Panc1 (cell line): Measurements from ENCODE around the gene GCA. TPM values are rescaled to one million over a fixed set of nuclear protein-coding genes. Genes with fewer than 3 reads are reported as not detected.
A peak's percentile ranks its signal among the peaks of the same experiment; 100 is the strongest.

Source experiments
- ATAC-seq: fragments of 200-7000 bp; cut with Tn5 transposase; 2 replicates; pipeline ENCODE4 v1.9.1; 2020; ENCODE audit warnings: mild to moderate bottlenecking, moderate library complexity
- BruUV-seq: library from RNA; stranded (reverse); fragments of 400-500 nt; replicated peaks from 2 replicates; lab custom pipeline; 2021; lab: Mats Ljungman, UMichigan
- CTCF ChIA-PET: fragments of 300-600 bp; sonication (Branson Sonifier 250); formaldehyde crosslinking; loops from one replicate; lab custom pipeline; 2022; ENCODE audit warnings: antibody characterized with exemption; lab: Charles Lee
- POLR2A ChIA-PET: fragments of 300-600 bp; sonication (Branson Sonifier 250); formaldehyde crosslinking; loops from one replicate; lab custom pipeline; 2022; ENCODE audit warnings: antibody characterized with exemption; lab: Charles Lee
- DNase-seq: peaks from one replicate; pipeline ENCODE4 v3.0.0-alpha.2; 2010; ENCODE audit warnings: low read depth, low spot score
- H3K27ac ChIP-seq: 2 replicates; pipeline ENCODE4 v1.5.1; 2011; ENCODE audit warnings: mild to moderate bottlenecking, low read length, inconsistent platforms
- H3K27me3 ChIP-seq: fragments of 200-500 bp; sonication (Bioruptor generic); 2 replicates; pipeline ENCODE4 v1.6.0; 2014; ENCODE audit warnings: low read length, inconsistent platforms; ENCODE audit not compliant: control insufficient read depth, insufficient read depth
- H3K36me3 ChIP-seq: fragments of 200-500 bp; sonication (Bioruptor generic); 2 replicates; pipeline ENCODE4 v1.5.1; 2014; ENCODE audit warnings: inconsistent platforms, mild to moderate bottlenecking, low read length, moderate library complexity; ENCODE audit not compliant: control insufficient read depth, insufficient read depth
- H3K4me1 ChIP-seq: 2 replicates; pipeline ENCODE4 v1.5.1; 2011; ENCODE audit warnings: inconsistent platforms, mild to moderate bottlenecking, low read length, moderate library complexity; ENCODE audit not compliant: control insufficient read depth, insufficient read depth
- H3K4me3 ChIP-seq, 2 experiments: 2 replicates each; pipeline ENCODE4 v1.5.1; 2011 to 2012; ENCODE audit warnings: low read depth in 2 of 2, low read length in 2 of 2, mild to moderate bottlenecking in 2 of 2, inconsistent platforms in 1 of 2, moderate library complexity in 1 of 2
- H3K9me3 ChIP-seq: fragments of 200-500 bp; sonication (Bioruptor generic); 2 replicates; pipeline ENCODE4 v1.5.1; 2014; ENCODE audit warnings: low read depth, mild to moderate bottlenecking, inconsistent platforms, low read length, moderate library complexity; ENCODE audit not compliant: control insufficient read depth, insufficient read depth
- POLR2AphosphoS5 ChIP-seq: IDR thresholded peaks from 2 replicates; pipeline ENCODE4 v1.6.1; 2012; ENCODE audit warnings: mild to moderate bottlenecking, low read depth, low read length, moderate library complexity
- SIN3A ChIP-seq: IDR thresholded peaks from 2 replicates; pipeline ENCODE4 v1.6.1; 2012; ENCODE audit warnings: low read depth, mild to moderate bottlenecking, low read length, moderate library complexity, borderline replicate concordance; ENCODE audit not compliant: insufficient read depth
- TCF7L2 ChIP-seq: IDR thresholded peaks from 2 replicates; pipeline ENCODE4 v1.6.1; 2011; ENCODE audit warnings: mild to moderate bottlenecking, low read depth, low read length, inconsistent platforms
- in situ Hi-C: cut with HindIII; loops from 2 replicates; pipeline ENCODE4 v1.10.0; 2016; ENCODE audit warnings: low sequenced_read_pairs, low pct_unique_long_range_greater_than_20kb
- intact Hi-C: fragments of 100-400 bp; cut with micrococcal nuclease; formaldehyde crosslinking; loops from one replicate; pipeline ENCODE4 v1.10.0; 2022; ENCODE audit not compliant: unreplicated experiment
- total RNA-seq: library from RNA; stranded (reverse); gene quantifications from one replicate; pipeline ENCODE4 v1.2.1, GENCODE V29; 2021; ENCODE audit not compliant: unreplicated experiment
- TF ChIP-seq, protein P1 (sequence below), 2 experiments: IDR thresholded peaks; 2 replicates each; pipeline ENCODE4 v1.6.1; 2011 to 2012; ENCODE audit warnings: low read depth in 2 of 2, control low read depth in 1 of 2, low read length in 1 of 2, mild to moderate bottlenecking in 1 of 2, moderate library complexity in 1 of 2; ENCODE audit not compliant: insufficient read depth in 1 of 2
- TF ChIP-seq, protein P2 (sequence below): fragments of 450-650 bp; IDR thresholded peaks from 2 replicates; pipeline ENCODE4 v1.5.1; 2017; ENCODE audit warnings: mild to moderate bottlenecking

Gene GCA
- total RNA-seq, 1 experiment from 2014 or later, result 21.3 TPM

DNA sequence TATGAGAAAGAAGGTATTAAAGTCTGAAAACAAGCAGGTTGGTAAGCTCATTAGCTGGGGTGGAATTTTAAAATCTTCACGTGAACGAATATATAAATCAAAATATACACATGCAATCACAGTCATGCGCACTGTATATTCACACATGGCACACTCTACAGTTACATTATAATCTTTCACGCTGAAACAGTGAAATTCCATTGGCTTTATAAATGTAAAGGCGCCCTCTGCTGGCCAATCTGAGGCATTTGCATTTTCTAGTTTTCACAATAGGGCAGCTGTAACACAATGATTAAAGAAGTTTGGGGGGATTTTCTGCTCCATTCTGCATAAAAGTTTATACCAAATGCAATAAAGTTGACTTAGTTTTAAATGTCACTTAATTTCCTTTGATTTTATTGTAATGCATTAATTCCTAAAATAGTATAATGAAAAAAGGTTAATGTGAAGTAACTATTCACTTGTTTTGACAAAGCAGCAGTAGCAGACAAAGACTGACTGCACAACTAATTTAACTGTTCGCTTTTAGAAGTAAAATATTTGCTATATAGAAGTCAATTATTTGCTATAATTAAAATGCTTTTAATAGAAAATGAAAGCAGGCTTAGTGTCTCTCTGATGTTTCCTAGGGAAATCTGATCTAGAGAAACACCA lies 42.7 kb upstream of the GCA start:
- in situ Hi-C loops (no loop called here), intact Hi-C loops (no loop called here)

DNA sequence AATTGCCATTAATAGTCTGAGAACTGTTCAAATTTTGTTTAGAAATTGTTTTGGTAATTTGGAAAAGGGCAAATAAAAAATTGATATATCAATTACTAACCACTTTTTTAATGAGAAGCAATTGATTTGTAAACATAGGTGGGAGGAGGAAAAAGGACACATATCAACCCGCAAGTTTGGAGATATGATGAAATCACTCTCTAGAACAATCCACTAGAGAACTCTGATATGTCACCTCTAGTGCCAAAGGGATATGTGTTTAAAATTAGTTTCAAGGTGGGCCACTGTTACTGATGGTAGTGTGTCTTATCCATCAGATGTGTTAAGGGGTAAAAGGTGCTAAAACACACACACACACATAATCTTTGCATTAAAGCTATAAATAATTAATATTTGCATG lies 42.1 kb upstream of the GCA start:
- ATAC-seq (no peak), DNase-seq (no peak)
- H3K9me3 ChIP-seq, result no peaks in the 10 kb centered on the region
- H3K4me3 ChIP-seq, result no peak overlapping the region
- in situ Hi-C loops, result no loop called here
- TF ChIP-seq SIN3A (no peak), POLR2AphosphoS5 (no peak), TCF7L2 (no peak)
- TF ChIP-seq, protein P1, sequence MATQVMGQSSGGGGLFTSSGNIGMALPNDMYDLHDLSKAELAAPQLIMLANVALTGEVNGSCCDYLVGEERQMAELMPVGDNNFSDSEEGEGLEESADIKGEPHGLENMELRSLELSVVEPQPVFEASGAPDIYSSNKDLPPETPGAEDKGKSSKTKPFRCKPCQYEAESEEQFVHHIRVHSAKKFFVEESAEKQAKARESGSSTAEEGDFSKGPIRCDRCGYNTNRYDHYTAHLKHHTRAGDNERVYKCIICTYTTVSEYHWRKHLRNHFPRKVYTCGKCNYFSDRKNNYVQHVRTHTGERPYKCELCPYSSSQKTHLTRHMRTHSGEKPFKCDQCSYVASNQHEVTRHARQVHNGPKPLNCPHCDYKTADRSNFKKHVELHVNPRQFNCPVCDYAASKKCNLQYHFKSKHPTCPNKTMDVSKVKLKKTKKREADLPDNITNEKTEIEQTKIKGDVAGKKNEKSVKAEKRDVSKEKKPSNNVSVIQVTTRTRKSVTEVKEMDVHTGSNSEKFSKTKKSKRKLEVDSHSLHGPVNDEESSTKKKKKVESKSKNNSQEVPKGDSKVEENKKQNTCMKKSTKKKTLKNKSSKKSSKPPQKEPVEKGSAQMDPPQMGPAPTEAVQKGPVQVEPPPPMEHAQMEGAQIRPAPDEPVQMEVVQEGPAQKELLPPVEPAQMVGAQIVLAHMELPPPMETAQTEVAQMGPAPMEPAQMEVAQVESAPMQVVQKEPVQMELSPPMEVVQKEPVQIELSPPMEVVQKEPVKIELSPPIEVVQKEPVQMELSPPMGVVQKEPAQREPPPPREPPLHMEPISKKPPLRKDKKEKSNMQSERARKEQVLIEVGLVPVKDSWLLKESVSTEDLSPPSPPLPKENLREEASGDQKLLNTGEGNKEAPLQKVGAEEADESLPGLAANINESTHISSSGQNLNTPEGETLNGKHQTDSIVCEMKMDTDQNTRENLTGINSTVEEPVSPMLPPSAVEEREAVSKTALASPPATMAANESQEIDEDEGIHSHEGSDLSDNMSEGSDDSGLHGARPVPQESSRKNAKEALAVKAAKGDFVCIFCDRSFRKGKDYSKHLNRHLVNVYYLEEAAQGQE (IDR thresholded peaks at IDR 0.05; ENCODE audit: insufficient read depth in 1 of 2, low read depth in 2 of 2, low read length in 1 of 2), result no peak
- TF ChIP-seq, protein P2, sequence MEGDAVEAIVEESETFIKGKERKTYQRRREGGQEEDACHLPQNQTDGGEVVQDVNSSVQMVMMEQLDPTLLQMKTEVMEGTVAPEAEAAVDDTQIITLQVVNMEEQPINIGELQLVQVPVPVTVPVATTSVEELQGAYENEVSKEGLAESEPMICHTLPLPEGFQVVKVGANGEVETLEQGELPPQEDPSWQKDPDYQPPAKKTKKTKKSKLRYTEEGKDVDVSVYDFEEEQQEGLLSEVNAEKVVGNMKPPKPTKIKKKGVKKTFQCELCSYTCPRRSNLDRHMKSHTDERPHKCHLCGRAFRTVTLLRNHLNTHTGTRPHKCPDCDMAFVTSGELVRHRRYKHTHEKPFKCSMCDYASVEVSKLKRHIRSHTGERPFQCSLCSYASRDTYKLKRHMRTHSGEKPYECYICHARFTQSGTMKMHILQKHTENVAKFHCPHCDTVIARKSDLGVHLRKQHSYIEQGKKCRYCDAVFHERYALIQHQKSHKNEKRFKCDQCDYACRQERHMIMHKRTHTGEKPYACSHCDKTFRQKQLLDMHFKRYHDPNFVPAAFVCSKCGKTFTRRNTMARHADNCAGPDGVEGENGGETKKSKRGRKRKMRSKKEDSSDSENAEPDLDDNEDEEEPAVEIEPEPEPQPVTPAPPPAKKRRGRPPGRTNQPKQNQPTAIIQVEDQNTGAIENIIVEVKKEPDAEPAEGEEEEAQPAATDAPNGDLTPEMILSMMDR, result no peak
- H3K36me3 ChIP-seq, result no peaks in the 10 kb centered on the region; the same call in 1 of the 2 replicates
- no peaks in the 10 kb centered on the region for H3K4me1 ChIP-seq
- H3K27me3 ChIP-seq, result no peaks in the 10 kb centered on the region
- ChIA-PET POLR2A (no interaction called here), CTCF (interaction anchor here (0.8 kb wide), 1 partner anchor 779 kb away, joined by 3 read pairs; no protein-coding TSS in a partner anchor)
- intact Hi-C loops, result no loop called here
- BruUV-seq, result no TSS peak
- H3K27ac ChIP-seq, result no peak overlapping the region

More for the DNA sequence above, 42.7 kb upstream of the GCA start:
- TF ChIP-seq, protein P2, result peak; percentile 82; the same call in 1 of the 2 replicates
- TF ChIP-seq TCF7L2 (no peak), SIN3A (no peak), POLR2AphosphoS5 (no peak)
- H3K27ac ChIP-seq, result no peak overlapping the region
- BruUV-seq, result no TSS peak
- H3K27me3 ChIP-seq, result no peaks in the 10 kb centered on the region
- ChIA-PET POLR2A (no interaction called here), CTCF (interaction anchor here (0.7 to 0.8 kb wide), 2 partner anchors 780 to 889 kb away, joined by 3 read pairs; no protein-coding TSS in a partner anchor)
- H3K9me3 ChIP-seq, result no peaks in the 10 kb centered on the region
- no peaks in the 10 kb centered on the region for H3K36me3 ChIP-seq
- peak; percentile 87 for ATAC-seq
- H3K4me1 ChIP-seq, result no peaks in the 10 kb centered on the region
- no peak for DNase-seq
- H3K4me3 ChIP-seq, result no peak overlapping the region
